Glutamatergic neuron (in vitro differentiated cells): ENCODE data around the gene HMSD. TPM values are rescaled to one million over a fixed set of nuclear protein-coding genes. Genes with fewer than 3 reads are reported as not detected.

Source experiments
- DNase-seq: peaks from one replicate; pipeline ENCODE4 v3.0.0; 2022
- H3K27ac Mint-ChIP-seq: one replicate; pipeline ENCODE4 v1.8.0; 2020; ENCODE audit warnings: mild to moderate bottlenecking, mixed read lengths, inconsistent platforms; ENCODE audit not compliant: unreplicated experiment
- H3K27me3 Mint-ChIP-seq: one replicate; pipeline ENCODE4 v1.8.0; 2020; ENCODE audit warnings: mild to moderate bottlenecking, moderate library complexity, mixed read lengths, inconsistent platforms; ENCODE audit not compliant: unreplicated experiment
- H3K36me3 Mint-ChIP-seq: one replicate; pipeline ENCODE4 v1.8.0; 2020; ENCODE audit warnings: mild to moderate bottlenecking, mixed read lengths, inconsistent platforms; ENCODE audit not compliant: unreplicated experiment
- H3K4me1 Mint-ChIP-seq: one replicate; pipeline ENCODE4 v1.8.0; 2020; ENCODE audit warnings: mild to moderate bottlenecking, low read depth, mixed read lengths, inconsistent platforms; ENCODE audit not compliant: unreplicated experiment
- H3K4me3 Mint-ChIP-seq: one replicate; pipeline ENCODE4 v1.8.0; 2020; ENCODE audit warnings: mild to moderate bottlenecking, mixed read lengths, inconsistent platforms; ENCODE audit not compliant: unreplicated experiment
- H3K9me3 Mint-ChIP-seq: one replicate; pipeline ENCODE4 v1.8.0; 2020; ENCODE audit warnings: mild to moderate bottlenecking, moderate library complexity, mixed read lengths, inconsistent platforms; ENCODE audit not compliant: unreplicated experiment
- CTCF ChIP-seq: fragments of 200-600 bp; sonication (generic); IDR thresholded peaks from one replicate; pipeline ENCODE4 v1.5.0; 2021; ENCODE audit not compliant: partially characterized antibody, unreplicated experiment
- total RNA-seq: library from RNA; stranded (reverse); fragmentation: NEBNext Ultra II Directional; extraction: Animal tissue kit (Norgen Biotek cat#: 25700); gene quantifications from one replicate; pipeline ENCODE4 v1.2.1, GENCODE V29; 2021; ENCODE audit not compliant: unreplicated experiment

Gene HMSD
- total RNA-seq, 1 donor from 2014 or later: not detected

GRCh38 chr18:63982361-63982760 lies 33.3 kb downstream of the HMSD start:
- Mint-ChIP-seq H3K27me3 (peaks cover 2% of the 10 kb centered on the region), H3K4me3 (no peak overlapping the region), H3K9me3 (no peaks in the 10 kb centered on the region), H3K27ac (no peak overlapping the region), H3K4me1 (no peaks in the 10 kb centered on the region), H3K36me3 (no peaks in the 10 kb centered on the region)
- TF ChIP-seq CTCF: no peak
- DNase-seq: no peak

- no peaks in the 10 kb centered on the region for H3K27me3 Mint-ChIP-seq
- H3K36me3 Mint-ChIP-seq: no peaks in the 10 kb centered on the region
- H3K4me1 Mint-ChIP-seq: no peaks in the 10 kb centered on the region
- DNase-seq: no peak
- H3K4me3 Mint-ChIP-seq: no peak overlapping the region
- H3K27ac Mint-ChIP-seq: no peak overlapping the region
- no peaks in the 10 kb centered on the region for H3K9me3 Mint-ChIP-seq
- no peak for TF ChIP-seq CTCF
Measured at GRCh38 chr18:63986885-63987284, 37.8 kb downstream of the HMSD start.

- no peak overlapping the region for H3K4me3 Mint-ChIP-seq
- TF ChIP-seq CTCF: no peak
- H3K27ac Mint-ChIP-seq: no peak overlapping the region
- no peaks in the 10 kb centered on the region for H3K36me3 Mint-ChIP-seq
- DNase-seq: no peak
- H3K9me3 Mint-ChIP-seq: no peaks in the 10 kb centered on the region
- H3K27me3 Mint-ChIP-seq: no peaks in the 10 kb centered on the region
- no peaks in the 10 kb centered on the region for H3K4me1 Mint-ChIP-seq
Measured at GRCh38 chr18:63987743-63988142, 38.6 kb downstream of the HMSD start.

- no peaks in the 10 kb centered on the region for H3K4me1 Mint-ChIP-seq
- H3K36me3 Mint-ChIP-seq: peaks cover 5% of the 10 kb centered on the region
- H3K4me3 Mint-ChIP-seq: no peak overlapping the region
- no peaks in the 10 kb centered on the region for H3K9me3 Mint-ChIP-seq
- peaks cover 5% of the 10 kb centered on the region for H3K27me3 Mint-ChIP-seq
- no peak for TF ChIP-seq CTCF
- H3K27ac Mint-ChIP-seq: no peak overlapping the region
- DNase-seq: no peak
Measured at GRCh38 chr18:63992751-63993150, 43.6 kb downstream of the HMSD start.

GRCh38 chr18:63994783-63995399 lies 45.8 kb downstream of the HMSD start:
- peak; percentile 93 for TF ChIP-seq CTCF
- DNase-seq: peak; percentile 47
- H3K9me3 Mint-ChIP-seq: no peaks in the 10 kb centered on the region
- no peak overlapping the region for H3K4me3 Mint-ChIP-seq
- H3K4me1 Mint-ChIP-seq: no peaks in the 10 kb centered on the region
- peaks cover 7% of the 10 kb centered on the region for H3K27me3 Mint-ChIP-seq
- no peak overlapping the region for H3K27ac Mint-ChIP-seq
- peaks cover 5% of the 10 kb centered on the region for H3K36me3 Mint-ChIP-seq
